Activated CD4-positive, CD25-positive, alpha-beta regulatory T cell treated with anti-CD3 and anti-CD28 coated beads, Interleukin-2, amount 50 U/mL, for 16 hours (primary cell): ENCODE results near the gene PSME2.
A peak's percentile ranks its signal among the peaks of the same experiment; 100 is the strongest.
"Not testable (repeated sequence)": the region's sequence is repeated elsewhere in the genome, so short reads cannot be mapped to it uniquely, and the experiment has no call there.

Experiments
- DNase-seq: peaks from one replicate; pipeline ENCODE4 v3.0.0-alpha.2; 2020; ENCODE audit warnings: low read depth, low spot score

Gene PSME2

DNA sequence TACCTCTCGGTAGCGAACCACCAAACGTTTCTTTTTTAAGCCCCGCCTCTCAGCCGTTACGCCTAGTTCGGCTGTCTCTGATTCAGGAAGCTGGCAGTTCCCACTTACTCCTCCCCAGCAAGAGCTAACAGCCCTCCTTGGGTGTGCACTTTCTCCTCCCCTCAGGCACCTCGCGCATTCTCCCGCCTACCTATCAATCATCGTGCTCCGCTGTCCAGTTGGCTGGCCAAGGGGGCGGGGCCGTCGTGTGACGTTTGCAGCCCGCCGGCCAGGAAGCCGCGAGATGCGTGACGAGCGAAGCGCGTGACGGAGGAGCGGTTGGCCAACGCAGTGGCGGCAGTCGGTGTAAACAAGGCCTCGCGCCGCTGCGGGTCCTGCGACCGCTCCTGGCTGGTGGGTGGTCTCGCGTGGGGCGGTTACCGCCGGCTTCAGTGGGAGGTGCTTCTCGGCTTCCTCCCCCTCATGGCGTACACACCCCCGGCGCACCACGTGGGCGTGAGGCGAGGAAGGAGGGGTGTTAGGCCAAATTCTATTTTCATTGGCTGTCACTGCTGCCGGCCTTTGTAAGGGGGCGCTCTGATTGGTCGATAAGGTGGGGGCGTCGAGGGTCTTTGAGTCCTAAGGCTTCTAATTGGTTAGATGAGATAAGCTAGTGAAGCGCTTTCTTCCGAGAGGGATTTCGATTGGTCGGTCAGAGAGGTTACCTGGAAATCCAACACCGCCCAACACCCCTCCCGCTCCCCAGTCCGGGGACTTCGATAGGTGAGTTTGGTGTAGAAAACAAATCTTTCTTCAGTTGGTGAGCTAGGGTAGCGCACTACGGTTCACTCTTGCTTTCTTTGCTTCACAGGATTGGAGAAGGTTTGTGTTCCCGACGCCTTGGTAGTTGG is 31.6 kb downstream of the PSME2 start, which contains the start of the genes DCAF11 and NRL:
Gene DCAF11 (plus strand): TSS at position 246 of the 890 bp plus-strand sequence. CDS start 818 bp downstream, outside the sequence.
Gene NRL (minus strand): TSS at position 418 of the 890 bp plus-strand sequence. CDS start 32,101 bp downstream, outside the sequence.
- peak; percentile 97 for DNase-seq

- peak; percentile 66 for DNase-seq
Measured at GRCh38 chr14:24113801-24114531, 32.4 kb downstream of the PSME2 start.

GRCh38 chr14:24113379-24113800 is 33.0 kb downstream of the PSME2 start:
- DNase-seq = no peak

DNA sequence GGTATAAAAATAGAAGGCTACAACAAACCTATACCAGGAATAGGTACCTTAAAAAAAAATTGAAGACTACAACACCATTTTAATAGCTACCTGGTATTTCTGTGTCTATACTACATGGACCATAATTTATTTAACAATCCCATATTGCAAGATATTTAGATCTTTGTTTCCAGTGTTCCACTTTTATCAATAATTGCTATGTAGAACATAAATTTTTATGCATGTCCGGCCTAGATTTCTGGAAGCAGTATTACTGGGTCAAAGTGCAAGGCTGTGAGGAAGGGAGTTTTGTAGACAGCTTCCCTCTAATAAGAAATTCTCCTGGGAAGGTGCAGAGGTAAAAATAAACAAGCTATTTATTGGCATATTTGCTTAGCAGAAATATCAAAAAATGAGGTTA is 35.9 kb downstream of the PSME2 start:
- DNase-seq = no peak

DNA sequence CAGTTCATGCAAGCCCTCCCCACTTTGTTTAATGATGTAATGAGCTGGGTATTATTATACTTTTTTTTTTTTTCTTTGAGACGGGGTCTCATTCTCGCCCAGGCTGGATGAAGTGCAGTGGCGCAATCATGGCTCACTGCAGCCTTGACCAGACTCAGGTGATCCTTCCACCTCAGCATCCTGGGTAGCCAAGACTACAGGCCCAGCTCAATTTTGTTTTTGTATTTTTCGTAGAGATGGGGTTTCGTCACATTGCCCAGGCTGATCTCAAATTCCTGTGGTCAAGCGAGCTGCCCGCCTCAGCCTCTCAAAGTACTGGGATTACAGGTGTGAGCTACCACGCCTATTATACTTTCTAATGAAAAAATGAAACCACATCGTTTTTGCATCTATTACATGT is 36.4 kb downstream of the PSME2 start:
- no peak for DNase-seq

DNA sequence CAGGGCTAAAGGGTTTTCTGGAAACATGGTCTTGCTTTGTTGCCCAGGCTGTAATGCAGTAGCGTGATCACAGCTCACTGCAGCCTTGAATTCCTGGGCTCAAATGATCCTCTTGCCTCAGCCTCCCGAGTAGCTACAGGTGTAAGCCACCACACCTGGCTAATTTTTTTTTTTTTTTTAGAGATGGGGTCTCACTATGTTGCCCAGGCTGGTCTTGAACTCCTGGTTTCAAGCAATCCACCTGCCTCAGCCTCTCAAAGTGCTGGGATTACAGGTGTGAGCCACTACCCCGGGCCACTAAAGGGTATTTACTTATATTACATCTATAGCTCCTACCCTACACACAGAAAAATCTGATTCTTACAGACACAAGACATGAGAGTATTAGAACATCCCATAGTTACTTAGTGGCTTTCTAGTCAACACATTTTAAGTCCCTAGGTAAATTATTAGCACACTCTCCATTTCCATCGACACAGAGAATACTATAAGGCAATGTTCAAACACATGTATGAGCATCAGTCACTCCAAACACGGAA is 38.0 kb downstream of the PSME2 start:
- no peak for DNase-seq

DNA sequence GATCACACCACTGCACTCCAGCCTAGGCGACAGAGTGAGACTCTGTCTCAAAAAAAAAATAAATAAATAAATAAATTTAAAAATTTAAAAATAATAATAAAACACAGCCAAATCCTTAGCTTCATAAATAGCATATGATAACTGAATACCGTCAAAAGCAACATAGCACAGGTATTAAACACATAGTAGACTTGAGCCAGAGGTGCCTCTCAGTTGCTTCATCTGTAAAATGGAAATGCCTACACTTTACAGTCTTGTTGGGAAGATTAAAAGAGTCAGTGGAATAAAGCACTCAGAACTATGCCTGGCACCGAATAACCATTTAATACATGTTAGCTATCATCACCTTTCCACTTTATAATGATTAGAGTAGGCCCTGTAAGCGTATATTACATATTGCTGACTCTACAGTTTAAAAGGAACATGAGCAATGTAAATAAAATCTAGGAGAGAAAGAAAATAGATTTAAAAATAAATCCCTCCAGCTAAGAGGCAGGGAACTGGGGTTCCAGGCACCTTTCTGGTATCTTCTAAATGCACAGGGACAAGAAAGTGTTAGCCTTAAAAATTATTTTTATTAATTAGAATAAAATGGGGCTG is 39.6 kb downstream of the PSME2 start:
- DNase-seq = no peak

GRCh38 chr14:24105609-24106239 is 40.7 kb downstream of the PSME2 start:
- not testable (repeated sequence) for DNase-seq

- DNase-seq = no peak
Measured at GRCh38 chr14:24103451-24103850, 43.0 kb downstream of the PSME2 start.

DNA sequence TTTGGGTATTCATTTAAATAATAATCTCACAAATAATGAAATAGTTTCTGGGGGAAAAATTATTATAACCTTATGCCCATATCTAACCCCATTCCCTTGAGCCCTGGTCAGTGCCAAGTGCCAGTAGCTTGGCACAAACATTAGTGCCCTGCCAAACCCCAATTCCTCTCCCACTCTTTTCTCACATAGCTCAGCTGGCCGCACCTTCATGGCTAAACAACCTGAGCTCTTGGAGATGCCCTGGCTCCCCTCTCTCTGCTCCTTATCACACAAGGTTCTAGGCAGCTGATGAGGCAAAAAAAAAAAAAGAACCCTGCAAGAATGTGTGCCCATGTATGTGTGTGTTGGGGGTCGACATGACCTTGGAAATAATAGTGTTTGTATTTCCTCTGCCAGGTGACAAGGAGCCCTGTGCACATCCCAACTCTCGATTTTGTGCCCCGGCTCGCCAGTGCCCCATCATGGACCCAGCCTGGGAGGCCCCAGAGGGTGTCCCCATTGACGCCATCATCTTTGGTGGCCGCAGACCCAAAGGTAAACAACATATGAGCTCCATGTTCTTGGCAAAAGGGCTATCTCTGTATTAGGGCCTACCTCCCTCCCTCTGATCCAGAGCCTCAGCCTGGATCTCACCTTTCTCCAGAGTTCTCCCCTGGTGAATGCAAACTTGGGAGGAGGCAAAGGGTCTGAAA is 43.9 kb downstream of the PSME2 start:
- DNase-seq = no peak

DNA sequence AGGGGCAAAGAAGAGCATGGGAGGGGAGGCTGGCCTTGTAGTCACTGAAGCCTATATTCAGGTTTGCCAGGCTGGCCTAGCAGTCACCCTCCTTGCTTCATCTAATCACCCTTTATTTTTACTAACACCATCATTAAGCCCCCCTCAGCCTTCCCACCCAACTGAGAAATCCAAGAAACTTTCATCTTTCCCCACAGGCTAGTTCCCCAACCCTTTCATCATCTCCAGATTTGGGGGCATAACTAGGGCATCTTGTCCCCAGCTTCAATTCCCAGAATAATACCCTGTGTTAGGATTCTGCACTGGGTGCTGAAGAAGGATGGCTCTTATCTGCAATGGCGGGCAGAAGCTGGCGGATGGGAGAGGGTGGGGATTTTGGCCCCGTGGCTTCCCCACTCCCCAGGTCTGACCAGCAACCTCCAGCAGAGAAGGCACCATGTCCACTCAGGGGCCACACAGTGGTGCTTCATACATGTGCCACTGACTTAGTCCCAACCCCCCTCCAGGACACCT is 45.4 kb downstream of the PSME2 start:
- DNase-seq = no peak

DNA sequence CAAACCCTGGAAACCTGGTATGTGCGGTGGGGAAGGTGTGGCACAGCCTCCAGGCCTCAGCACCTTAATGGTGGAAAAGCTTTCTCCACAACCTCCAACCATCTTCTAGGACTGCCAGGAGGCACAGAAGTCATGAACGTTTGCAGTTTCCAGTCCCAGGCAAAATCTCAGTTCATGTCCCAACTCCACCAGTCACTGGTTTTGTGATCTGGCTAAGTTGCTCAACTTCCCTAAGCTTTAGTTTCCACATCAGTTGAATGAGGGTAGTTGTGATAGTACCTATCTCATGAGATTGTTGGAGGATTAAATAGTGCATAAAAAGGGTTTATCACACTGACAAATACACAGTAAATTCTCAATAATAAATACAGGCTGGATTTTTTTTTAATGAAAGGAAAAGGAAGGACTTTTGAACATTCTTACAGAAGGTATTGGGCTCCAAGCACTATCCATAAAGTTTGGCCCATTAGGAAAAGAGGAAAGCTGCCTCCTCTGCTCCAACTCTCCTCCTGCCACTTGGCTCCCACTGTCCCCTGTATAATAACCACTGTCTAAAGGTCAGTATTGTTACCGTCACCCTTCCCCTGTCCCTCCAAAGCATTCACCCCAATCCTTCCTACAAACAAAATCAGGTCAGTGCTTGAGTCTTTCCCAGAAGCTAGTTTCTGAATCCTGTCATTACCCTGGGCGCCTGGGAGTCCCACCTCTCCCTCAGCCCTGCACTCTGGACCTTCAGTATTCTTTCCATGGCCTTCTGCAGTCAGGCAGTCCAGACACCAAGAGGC is 46.0 kb downstream of the PSME2 start:
- DNase-seq = no peak

DNA sequence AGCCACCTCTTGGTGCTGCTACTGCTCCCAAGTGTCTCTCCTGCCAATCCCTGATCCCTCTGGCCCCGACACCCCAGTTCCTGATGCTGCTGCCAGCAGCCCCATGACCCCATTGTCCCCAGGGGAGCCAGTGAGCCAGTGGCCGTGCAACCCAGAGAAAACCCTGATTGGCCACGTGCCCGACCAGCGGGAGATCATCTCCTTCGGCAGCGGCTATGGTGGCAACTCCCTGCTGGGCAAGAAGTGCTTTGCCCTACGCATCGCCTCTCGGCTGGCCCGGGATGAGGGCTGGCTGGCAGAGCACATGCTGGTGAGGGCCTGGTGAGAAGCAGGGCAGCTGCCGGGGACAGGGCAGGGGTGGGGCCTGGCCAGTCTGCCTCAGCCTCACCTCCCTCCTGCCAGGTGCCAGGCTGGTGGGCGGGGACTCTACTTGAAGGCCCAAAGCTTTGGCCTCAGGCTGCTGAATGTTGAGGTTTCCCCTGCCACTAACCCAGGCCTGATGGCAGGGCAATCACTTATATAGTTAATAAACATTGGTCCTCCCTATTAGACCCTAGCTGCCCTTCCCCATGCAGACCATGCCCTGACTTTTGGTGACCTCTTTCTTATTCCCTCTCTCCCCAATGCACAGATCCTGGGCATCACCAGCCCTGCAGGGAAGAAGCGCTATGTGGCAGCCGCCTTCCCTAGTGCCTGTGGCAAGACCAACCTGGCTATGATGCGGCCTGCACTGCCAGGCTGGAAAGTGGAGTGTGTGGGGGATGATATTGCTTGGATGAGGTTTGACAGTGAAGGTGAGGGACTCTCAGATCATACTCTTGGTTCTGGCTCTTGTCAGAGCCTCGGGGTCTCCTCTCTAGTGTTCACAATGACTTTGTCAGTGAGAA is 47.2 kb downstream of the PSME2 start:
- DNase-seq = no peak

- no peak for DNase-seq
Measured at GRCh38 chr14:24098229-24098926, 48.0 kb downstream of the PSME2 start.

DNA sequence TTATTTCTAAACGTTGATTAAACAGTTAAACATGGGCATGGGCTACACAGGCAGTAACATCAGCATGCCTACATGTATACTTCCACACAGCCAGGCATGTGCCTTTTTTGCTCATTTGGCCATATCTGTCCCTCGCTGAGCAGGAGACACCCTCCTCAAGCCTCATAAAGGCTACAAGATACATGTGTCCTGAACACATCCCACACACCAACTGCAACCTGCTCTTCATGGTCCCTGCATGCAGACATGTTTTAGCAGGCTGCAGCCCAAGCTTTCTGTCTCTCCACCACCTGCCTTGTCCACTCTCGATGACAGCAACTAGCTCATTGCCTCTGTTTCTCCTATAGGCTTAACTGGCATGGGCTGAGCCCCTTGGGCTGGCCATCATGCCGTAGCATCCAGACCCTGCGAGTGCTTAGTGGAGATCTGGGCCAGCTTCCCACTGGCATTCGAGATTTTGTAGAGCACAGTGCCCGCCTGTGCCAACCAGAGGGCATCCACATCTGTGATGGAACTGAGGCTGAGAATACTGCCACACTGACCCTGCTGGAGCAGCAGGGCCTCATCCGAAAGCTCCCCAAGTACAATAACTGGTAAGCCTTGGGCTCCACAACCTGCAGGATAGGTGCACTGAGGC is 49.7 kb downstream of the PSME2 start:
- DNase-seq = no peak

GRCh38 chr14:24095271-24096068 is 50.9 kb downstream of the PSME2 start:
- peak; percentile 27 for DNase-seq

GRCh38 chr14:24094841-24095270 is 51.6 kb downstream of the PSME2 start:
- DNase-seq = no peak
